NCI-H2171 treated with DMSO at 0.1 percent for 48 hours (cell line): Measurements from ENCODE around the gene OASL.

Experiments
- DNase-seq: peaks from one replicate; lab custom pipeline; 2025; lab: John Stamatoyannopoulos, UW

Gene OASL

DNA sequence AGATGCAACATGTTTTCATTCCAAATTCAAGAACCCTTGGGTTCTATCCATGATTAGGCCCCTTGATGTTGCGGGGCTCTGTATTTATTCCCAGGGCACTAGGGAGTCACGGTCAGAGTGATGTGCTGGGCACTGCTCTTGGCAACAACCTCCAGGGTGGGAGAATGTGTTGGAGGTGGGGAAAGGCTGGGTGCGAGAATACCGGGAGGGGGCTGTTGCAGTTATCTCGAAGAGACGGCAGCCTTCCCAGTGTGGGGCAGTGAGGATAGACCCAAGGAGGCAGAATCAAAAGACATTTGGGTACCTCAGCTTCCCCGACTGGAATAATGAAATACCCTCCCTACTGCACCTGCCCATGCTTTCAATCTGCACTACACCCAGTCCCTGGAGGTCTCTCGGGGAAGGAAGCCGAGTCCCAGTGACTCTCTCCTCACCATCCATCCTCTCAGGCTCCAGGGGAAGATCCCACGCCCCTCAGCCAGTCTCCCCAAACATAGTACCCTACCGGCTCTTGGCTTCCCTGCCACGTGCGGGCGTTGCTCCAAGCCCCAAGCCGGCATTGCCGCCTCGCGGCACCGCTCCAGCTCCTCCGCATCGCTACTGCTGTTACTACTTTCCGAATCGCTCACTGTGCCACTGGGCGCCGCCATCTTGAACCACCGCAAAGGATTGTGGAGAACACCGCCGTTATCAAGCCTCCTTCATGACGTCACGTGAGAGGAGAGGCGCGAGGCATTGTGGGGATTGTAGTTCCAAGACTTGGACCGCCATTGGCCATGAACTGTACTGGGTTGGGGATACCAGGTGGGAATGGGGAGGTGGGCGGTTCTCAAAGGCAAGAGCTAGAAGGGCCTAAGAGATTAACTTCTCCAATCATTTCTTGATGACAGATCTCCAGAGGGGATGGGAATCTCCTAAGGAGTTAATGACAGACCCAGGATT, 22.9 kb downstream of the OASL start, which contains the start of gene C12orf43:
C12orf43 (minus strand) TSS at position 663 of the 942 bp plus-strand sequence; CDS start at position 650, 13 bp downstream.
- DNase-seq: peak; percentile 92

DNA sequence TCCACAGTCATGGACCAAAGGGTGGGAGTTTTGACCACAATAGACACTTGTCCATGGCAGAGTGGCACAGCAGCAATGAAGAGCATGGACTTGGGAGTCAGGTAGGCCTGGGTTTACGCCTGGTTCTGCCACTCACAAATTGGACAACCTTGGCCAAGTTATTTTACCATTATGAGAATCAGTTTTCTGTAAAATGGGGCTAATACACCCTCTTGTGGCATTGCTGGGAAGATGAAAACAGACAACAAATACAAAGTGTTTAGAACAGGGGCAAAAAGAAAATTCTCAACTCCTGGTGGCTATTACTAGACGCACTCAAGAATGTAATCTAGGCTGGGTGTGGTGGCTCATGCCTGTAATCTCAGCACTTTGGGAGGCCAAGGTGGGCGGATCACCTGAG, 25.3 kb downstream of the OASL start:
- no peak for DNase-seq

DNA sequence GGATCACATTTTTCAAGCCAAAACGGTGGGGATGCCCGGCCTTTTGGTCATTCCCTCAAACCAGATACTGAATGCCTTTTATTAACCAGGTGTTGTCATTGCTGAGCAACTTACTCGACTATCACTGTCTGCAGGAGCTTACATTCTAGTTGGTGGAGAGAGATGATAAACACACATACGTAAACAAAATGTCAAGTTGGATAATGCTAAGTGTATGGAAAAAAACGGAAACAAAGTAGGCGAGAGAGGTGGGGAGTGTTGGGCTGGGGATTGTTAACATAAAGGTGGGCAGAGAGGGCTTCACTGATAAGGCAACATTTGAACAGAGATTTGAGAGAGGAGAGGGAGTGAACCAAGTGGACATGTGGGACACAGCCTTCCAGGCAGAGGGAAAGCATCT, 27.2 kb downstream of the OASL start:
- DNase-seq: no peak

DNA sequence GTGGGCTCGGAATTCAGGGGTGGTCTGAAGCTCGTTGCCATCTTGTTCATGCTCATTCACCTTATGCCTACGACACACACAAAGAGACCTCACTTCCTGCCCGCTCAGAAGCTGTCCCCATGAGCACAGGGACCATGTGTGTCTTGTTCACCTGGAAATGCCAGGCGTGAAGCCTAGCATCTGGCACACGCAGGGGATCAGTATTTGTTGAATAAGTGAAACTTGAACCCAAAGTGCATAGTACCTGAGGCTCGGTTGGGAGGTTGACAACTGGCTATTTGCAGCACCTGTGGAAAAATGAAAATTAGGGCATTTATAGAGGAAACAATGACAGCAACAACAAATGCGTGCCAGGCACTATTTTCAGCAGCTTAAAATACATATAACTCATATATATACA, 28.2 kb downstream of the OASL start:
- no peak for DNase-seq

DNA sequence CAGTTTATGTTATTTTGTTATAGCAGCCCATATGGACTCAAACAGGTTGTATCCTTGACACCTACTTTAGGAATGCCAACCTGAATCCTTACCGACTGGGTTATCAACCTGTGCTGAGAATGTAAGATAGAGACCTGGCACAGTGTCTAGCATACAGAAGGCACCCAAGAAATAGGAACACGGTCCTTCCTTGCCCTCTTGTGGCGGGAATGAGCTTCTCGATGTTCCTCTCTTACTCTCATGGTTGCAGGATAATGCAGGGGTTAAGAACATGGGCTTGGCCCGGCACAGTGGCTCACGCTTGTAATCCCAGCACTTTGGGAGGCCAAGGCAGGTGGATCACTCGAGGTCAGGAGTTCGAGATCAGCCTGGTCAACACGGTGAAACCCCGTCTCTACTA, 29.3 kb downstream of the OASL start:
- peak; percentile 46 for DNase-seq

DNA sequence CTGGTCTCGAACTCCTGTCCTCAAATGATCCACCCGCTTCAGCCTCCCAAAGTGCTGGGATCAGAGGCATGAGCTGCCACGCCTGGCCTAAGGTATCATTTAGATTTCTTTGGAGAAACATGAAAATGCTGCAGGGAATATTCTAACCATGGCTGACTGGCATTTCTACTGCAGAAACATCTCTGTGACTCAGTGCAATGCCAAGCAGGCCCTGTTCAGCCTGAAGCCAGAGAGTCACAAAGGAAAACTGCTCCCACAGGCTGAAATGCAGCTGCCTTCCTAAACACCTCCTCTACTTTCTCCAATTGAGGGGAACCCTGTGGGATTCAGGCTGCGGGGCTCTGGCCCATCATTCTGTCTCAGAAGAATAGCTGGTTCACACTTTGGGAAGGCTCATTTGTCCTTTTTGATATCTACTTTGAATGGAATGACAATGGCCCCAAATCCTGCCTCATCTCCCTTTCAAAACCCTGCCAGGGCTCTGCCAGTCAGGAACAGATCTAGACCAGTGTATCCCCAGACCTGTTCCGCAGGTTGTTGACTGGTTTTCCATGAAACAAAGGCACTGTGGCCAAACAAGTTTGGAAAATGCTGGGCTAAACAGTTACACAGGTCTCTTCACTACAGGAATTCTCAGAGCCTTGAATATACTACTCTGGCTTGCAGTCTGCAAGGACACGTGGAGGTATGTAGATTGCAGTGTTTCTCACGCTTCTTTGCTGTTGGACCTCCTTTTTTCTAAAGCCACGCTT, 30.5 kb downstream of the OASL start:
- DNase-seq: no peak

DNA sequence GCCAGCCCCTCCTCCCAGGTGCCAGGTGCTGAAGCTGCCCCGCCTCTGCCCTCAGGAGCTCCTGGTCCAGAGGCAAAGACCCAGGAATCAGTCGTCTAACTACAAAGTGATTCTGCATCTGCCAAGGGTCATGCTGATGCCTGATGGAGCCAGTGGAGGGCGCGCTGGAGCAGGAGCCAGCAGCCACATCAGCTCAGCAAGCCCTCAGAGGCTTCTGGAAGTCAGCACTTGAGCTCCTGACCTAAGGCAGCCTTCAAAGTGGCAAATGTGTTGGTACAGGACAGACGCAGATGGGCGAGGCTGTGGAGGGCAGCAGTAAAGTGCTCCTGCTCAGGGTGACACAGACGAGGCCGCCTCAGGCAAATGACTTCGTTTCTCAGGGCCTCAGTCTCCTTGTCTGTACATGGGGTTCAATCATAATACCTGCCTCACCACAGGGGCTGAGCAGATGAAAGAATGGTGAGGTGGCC, 33.7 kb downstream of the OASL start:
- no peak for DNase-seq

DNA sequence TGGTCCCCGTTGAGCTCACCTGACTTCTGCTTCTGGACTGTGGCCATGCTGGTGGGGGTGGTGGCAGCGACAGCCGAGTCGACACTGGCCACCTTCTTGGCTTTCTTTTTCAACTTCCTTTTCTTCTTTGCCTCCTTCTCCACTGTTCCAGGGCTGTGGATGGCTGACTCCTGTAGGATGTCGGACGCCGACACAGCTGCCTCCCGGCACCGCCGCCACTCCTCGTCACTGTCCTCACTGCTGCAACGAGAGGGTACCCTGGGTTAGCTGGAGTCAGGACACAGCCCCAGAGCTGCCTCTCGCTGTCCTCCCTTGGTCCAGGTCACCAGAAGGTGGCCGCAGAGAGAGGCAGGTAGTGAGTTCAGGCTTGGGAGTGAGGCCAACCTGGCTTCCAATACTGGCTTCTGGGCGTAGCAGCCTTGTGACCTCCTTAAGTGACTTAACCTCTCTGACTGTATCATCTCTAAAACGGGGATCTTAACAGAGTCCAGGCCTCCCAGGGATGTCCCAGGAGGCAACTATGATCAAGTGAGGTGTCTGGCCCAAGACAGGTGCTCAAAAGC, 34.7 kb downstream of the OASL start:
- DNase-seq: no peak

DNA sequence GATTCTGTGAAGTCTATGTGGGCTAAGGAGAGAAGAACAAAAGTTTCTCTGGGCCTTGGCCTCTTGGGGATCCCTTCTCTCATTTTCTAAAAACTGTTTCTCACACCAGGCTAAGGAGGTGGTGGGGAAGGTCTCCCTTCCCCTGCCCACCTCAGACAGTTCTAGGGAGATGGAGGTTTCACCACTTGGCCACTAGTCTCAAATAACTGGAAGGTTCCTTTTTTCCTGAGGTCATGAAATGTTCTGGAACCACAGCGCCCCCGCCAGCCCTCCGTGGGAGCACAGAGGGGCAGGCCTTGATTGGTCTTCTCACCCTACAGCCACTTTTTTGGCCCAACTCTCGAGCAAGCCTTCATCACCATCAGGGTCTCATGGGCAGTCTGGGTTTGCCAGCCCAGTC, 35.4 kb downstream of the OASL start:
- DNase-seq: no peak

DNA sequence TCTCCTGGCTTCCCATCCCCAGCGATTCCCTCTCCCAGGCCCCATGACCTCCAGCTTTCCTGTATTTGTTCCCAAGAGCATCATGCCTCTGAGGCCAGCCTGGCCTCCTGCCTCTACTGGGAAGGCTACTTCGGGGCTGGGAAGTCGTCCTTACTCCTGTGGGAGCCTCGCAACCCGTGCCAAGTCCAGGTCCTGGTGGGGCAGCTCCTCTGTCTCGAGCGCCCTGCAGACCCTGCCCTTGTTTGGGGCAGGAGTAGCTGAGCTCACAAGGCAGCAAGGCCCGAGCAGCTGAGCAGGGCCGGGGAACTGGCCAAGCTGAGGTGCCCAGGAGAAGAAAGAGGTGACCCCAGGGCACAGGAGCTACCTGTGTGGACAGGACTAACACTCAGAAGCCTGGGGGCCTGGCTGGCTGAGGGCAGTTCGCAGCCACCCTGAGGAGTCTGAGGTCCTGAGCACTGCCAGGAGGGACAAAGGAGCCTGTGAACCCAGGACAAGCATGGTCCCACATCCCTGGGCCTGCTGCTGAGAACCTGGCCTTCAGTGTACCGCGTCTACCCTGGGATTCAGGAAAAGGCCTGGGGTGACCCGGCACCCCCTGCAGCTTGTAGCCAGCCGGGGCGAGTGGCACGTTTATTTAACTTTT, 37.1 kb downstream of the OASL start:
- DNase-seq: no peak

DNA sequence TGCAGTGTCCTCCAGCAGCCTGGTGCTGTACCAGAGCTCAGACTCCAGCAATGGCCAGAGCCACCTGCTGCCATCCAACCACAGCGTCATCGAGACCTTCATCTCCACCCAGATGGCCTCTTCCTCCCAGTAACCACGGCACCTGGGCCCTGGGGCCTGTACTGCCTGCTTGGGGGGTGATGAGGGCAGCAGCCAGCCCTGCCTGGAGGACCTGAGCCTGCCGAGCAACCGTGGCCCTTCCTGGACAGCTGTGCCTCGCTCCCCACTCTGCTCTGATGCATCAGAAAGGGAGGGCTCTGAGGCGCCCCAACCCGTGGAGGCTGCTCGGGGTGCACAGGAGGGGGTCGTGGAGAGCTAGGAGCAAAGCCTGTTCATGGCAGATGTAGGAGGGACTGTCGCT, 38.0 kb downstream of the OASL start:
- DNase-seq: no peak

DNA sequence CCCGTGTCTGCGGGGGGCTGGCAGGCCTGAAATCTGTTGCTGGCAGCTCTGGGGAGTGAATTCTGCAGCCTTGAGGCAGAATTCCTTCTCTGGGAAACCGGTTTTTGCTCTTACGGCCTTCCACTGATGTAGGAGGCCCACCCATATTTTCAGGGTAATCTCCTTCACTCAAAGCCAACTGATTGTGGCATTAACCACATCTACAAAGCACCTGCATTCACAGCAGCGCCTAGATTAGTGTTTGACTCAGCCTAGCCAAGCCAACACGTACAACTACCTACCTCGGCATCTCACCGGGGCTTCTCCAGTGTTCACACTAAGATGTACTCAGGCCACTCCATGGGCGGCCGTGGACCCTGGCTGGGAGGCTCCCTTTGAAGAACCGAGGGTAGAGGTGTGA, 38.5 kb downstream of the OASL start:
- no peak for DNase-seq

DNA sequence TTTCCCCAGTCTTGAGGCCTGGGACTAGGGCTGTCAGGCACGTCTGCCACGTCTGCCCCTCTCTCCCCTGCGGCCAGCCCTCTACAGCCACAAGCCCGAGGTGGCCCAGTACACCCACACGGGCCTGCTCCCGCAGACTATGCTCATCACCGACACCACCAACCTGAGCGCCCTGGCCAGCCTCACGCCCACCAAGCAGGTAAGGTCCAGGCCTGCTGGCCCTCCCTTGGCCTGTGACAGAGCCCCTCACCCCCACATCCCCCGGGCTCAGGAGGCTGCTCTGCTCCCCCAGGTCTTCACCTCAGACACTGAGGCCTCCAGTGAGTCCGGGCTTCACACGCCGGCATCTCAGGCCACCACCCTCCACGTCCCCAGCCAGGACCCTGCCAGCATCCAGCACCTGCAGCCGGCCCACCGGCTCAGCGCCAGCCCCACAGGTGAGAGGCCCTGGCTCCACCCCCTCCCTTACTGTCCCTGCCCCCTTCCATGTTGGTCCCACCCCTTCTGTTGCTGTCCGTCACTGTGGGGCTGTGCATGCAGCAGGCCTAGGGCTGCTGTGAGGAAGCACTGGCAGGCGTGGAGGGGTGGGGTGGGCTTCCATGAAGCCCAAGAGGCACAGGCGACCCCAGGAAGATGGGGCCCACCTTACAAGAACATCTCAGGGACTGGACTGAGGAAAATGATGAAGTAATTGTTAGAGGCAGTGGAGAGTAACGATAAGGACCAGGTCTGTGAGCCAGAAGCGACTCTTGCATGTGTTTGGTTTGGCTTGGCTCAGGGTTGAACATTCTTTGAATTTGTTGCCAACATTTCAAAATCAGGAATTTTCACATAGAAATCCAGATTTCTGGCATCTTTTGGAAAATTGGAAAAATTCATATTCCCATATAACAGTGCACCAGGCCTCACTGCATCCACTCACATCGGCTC, 39.6 kb downstream of the OASL start:
- DNase-seq: no peak

DNA sequence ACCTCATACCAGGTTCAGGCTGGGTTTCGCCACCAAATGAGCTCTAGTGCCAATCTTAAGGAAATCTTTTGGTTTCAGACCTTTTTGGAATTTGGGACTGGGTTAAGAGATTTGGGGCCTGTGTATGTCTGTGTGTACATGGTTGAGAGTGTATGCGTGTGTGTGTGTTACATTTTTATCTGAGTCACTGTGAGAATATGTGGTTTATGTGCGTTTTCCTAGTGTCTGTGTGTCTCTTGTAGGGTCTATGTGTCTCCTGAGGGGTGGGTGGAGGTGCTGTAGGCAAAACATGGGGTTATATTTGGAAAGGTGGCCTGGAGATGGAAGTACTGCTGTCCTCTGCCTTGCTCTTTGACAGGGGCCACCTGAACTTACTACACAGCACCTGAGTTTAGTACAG, 40.6 kb downstream of the OASL start:
- no peak for DNase-seq

DNA sequence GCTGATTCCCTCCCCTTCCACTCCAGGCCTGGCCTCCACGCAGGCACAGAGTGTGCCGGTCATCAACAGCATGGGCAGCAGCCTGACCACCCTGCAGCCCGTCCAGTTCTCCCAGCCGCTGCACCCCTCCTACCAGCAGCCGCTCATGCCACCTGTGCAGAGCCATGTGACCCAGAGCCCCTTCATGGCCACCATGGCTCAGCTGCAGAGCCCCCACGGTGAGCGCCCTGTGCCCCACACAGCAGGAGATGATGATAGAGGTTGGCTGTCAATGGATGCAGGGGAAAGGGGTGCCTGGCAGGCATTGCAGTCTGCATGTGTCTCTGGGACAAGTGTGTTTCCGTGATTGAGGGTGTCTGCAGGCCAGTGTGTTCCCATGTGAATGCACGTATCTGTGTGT, 41.6 kb downstream of the OASL start:
- no peak for DNase-seq

DNA sequence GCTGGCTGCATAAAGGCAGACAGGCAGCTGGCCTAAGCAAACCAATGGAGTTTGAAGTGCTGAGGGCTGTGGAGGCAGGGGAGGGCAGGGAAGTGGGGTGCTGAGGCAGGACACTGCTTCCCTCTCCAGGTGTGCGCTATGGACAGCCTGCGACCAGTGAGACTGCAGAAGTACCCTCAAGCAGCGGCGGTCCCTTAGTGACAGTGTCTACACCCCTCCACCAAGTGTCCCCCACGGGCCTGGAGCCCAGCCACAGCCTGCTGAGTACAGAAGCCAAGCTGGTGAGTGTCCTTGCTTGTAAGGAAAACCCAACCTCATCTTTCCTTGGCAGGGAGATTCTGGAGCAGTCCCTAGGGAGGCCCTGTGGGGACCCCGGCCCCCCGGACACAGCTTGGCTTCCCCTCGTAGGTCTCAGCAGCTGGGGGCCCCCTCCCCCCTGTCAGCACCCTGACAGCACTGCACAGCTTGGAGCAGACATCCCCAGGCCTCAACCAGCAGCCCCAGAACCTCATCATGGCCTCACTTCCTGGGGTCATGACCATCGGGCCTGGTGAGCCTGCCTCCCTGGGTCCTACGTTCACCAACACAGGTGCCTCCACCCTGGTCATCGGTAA, 42.8 kb downstream of the OASL start:
- no peak for DNase-seq

DNA sequence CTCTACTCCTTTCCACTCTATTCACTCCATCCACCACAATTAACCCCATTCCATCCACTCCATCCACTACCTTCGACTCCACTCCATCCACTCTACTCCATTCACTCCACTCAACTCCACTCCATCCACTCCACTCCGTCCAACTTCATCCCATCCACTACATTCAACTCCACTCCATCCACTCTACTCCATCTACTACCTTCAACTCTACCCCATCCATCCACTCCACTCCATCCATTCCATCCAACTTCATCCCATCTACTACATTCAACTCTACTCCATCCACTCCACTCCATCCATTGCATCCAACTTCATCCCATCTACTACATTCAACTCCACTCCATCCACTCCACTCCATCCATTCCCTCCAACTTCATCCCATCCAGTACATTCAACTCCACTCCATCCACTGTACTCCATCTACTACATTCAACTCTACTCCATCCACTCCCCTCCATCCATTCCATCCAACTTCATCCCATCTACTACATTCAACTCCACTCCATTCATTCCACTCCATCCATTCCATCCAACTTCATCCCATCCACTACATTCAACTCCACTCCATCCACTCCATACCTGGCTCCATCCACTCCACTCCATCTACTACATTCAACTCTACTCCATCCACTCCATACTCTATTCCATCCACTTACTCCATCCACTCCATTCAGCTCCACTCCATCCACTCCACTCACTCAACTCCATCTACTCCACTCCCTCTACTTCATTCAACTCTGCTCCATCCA, 44.3 kb downstream of the OASL start:
- no peak for DNase-seq

DNA sequence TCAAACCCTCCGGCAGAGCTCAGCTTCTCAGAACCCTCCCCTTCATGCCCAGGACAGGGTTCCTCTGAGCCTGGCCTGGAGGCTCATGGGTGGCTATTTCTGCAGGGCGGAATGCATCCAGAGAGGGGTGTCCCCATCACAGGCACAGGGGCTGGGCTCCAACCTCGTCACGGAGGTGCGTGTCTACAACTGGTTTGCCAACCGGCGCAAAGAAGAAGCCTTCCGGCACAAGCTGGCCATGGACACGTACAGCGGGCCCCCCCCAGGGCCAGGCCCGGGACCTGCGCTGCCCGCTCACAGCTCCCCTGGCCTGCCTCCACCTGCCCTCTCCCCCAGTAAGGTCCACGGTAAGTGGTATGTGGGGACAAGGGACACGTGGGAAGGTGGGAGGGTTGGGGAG, 45.0 kb downstream of the OASL start:
- DNase-seq: no peak

DNA sequence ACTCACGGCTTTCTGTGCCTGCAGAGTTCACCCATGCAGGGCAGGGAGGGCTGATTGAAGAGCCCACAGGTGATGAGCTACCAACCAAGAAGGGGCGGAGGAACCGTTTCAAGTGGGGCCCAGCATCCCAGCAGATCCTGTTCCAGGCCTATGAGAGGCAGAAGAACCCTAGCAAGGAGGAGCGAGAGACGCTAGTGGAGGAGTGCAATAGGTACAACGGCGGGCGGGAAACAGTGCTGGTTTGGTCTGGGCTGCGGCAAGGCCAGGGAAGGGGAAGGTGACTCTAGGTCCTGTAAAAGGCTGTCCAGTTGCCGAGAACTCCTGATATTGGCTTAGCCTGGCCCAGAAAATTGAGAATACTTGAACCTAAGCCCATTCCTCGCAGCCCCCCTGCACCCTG, 45.5 kb downstream of the OASL start:
- no peak for DNase-seq

DNA sequence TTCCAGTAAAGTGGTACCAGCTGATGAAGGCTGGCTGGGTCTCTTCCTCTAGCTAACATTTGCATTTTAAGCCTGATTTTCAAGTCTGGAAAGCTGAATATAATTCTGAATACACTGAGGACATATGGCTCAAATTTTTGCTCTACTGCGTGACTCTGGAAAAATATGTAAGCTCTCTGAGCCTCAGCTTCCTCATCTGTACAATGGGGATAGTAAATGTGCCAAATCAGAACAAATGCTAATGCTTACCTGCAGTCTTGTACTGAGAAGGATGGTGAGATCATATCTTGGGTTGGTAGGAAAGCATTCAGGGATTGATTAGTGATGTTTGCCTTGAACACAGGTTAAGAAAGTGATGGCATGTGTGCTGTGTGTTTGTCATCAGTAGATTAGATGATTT, 46.1 kb downstream of the OASL start:
- no peak for DNase-seq
